ENCODE results near the gene LIPE. TPM values are rescaled to one million over a fixed set of nuclear protein-coding genes. Genes with fewer than 3 reads are reported as not detected.

Gene LIPE
- total RNA-seq, 1 donor = 3.0 TPM

DNA sequence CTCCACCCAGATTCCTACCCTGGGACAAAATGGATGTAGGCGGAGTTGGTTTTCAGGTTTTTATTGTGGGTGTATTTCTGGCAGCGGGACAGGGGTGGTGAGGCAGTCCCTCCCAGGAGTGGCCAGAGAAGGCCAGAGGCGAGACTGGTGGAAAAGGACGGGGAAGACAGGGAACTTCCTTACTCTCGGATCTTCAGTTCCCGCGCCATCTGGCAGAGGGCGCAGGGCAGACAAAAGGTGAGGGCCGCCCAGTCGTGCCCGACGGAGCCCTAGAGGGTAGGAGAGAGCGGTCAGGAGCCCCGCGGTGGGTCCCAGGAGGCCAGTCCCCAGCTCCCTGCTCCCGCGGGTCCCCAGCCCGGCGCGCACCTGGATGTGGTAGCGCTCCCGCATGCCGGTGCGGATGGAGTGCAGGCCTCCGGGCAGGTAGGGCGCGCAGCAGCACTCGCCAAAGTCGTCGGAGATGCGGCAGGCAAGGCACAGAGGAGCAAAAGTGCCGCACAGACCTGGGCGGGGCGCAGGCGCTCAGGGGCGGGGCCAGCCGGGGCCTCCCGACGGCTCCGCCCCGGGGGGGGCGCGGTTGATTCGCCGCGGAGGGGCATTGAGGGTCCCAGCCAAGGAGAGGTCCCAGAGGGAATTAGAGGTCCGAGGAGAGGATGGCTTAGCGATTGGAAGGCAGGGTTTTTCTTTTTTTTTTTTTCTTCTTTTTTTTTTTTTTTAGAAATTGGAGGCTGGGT is 40.0 kb downstream of the LIPE start:
- DNase-seq (ENCODE audit: low read depth) = peak; percentile 45
- H3K4me3 ChIP-seq (ENCODE audit: low read depth, low read length) = peak overlapping the region; percentile 53
- TF ChIP-seq, protein P1, sequence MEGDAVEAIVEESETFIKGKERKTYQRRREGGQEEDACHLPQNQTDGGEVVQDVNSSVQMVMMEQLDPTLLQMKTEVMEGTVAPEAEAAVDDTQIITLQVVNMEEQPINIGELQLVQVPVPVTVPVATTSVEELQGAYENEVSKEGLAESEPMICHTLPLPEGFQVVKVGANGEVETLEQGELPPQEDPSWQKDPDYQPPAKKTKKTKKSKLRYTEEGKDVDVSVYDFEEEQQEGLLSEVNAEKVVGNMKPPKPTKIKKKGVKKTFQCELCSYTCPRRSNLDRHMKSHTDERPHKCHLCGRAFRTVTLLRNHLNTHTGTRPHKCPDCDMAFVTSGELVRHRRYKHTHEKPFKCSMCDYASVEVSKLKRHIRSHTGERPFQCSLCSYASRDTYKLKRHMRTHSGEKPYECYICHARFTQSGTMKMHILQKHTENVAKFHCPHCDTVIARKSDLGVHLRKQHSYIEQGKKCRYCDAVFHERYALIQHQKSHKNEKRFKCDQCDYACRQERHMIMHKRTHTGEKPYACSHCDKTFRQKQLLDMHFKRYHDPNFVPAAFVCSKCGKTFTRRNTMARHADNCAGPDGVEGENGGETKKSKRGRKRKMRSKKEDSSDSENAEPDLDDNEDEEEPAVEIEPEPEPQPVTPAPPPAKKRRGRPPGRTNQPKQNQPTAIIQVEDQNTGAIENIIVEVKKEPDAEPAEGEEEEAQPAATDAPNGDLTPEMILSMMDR (IDR thresholded peaks at IDR 0.05; ENCODE audit: insufficient read depth, low read depth, low read length) = peak; percentile 53

DNA sequence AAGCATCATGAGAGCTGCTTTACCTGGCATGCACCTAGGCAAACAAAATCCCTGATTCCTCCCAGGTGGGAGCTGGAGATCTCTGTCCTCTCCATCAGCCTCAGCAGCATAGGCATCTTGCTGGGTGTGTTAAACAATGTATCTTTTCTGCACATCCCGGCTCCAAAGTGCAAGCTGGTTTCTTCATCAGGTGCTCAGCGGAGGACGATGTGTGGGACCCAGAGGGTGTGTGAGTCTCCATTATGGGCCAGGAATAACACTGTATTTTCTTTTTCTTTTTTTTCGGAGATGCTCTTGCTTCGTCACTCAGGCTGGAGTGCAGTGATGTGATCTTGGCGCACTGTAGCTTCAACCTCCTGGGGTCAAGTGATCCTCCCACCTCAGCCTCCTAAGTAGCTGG is 47.0 kb downstream of the LIPE start:
- H3K4me3 ChIP-seq (ENCODE audit: low read depth, low read length) = no peak overlapping the region
- DNase-seq (ENCODE audit: low read depth) = no peak
- TF ChIP-seq, protein P1 (IDR thresholded peaks at IDR 0.05; ENCODE audit: insufficient read depth, low read depth, low read length) = no peak

DNA sequence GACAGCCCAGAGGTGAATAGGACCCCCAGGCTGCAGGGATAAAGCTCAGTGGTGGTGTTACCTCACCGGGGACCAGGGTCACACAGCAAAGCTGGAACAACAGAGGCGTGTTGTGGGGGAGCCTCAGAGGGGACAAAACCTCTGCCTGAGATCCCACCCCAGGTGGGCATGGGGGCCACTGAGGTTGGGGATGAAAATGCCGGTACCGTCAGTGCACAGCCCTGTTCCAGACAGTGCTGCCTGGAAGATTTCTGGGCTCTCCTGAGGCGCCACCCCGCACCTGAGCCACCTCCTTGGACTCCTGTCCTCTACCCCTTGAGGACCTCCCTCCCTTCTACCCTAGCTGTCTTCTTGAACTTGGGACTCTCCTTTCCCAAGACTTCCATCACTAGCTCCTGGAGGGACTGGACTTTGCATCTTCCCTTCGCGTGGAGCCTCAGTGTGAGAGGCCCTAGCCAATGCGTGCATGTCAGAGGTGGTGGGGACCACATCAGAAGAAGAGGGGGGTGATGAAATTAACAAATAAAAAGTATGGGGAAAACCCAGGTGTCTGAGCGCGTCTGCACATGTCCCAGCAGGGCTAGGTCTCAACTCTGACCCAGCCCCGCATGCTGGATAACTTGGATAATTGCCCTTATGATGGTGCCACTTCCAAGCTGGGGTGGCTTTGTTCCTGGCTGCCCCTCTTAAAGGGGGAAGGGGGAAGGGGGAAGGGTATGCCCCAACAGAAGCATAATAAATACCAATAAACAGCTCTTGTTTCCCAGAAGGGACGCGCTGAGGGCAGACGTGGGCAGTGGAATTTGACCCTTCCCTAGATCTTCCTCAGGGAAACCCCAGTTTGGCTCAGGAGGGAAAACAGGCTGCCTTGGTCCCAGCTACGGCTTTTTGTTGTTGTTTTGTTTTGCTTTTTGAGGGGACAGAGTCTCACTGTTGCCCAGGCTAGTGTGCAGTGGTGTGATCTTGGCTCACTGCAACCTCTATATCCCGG is 48.7 kb downstream of the LIPE start:
- no peak overlapping the region for H3K4me3 ChIP-seq (ENCODE audit: low read depth, low read length)
- DNase-seq (ENCODE audit: low read depth) = no peak
- TF ChIP-seq, protein P1 (IDR thresholded peaks at IDR 0.05; ENCODE audit: insufficient read depth, low read depth, low read length) = no peak

DNA sequence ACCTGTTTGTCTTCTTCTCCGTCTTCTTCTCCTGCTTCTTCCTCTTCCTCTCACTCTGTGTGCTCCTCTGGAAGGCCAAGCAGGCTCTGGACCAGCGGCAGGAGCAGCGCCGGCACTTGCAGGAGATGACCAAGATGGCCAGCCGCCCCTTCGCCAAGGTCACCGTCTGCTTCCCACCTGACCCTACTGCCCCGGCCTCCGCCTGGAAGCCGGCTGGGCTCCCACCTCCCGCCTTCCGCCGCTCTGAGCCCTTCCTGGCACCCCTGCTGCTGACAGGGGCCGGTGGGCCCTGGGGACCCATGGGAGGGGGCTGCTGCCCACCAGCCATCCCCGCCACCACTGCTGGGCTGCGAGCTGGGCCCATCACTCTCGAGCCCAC is 51.0 kb downstream of the LIPE start:
- TF ChIP-seq, protein P1 (IDR thresholded peaks at IDR 0.05; ENCODE audit: insufficient read depth, low read depth, low read length) = no peak
- no peak overlapping the region for H3K4me3 ChIP-seq (ENCODE audit: low read depth, low read length)
- DNase-seq (ENCODE audit: low read depth) = no peak

DNA sequence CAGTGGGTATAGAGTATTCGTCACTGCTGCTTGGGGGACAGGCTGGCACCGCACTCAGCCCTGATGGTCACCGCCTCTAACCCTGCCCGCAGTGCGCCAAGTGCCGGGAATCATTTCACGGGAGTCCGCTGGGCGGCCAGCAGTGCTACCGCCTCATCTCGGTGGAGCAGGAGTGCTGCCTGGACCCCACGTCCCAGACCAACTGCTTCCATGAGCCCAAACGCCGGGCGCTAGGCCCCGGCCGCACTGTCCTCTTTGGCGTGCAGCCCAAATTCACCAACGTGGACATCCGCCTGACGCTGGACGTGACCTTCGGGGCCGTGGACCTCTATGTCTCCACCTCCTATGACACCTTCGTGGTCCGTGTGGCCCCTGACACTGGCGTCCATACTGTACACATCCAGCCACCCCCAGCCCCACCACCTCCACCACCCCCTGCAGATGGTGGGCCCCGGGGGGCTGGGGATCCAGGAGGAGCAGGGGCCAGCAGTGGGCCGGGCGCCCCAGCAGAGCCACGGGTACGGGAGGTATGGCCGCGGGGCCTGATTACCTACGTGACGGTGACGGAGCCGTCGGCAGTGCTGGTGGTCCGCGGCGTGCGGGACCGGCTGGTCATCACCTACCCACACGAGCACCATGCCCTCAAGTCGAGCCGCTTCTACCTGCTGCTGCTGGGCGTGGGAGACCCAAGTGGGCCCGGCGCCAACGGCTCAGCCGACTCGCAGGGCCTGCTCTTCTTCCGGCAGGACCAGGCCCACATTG is 51.6 kb downstream of the LIPE start:
- no peak overlapping the region for H3K4me3 ChIP-seq (ENCODE audit: low read depth, low read length)
- no peak for DNase-seq (ENCODE audit: low read depth)
- TF ChIP-seq, protein P1 (IDR thresholded peaks at IDR 0.05; ENCODE audit: insufficient read depth, low read depth, low read length) = no peak

DNA sequence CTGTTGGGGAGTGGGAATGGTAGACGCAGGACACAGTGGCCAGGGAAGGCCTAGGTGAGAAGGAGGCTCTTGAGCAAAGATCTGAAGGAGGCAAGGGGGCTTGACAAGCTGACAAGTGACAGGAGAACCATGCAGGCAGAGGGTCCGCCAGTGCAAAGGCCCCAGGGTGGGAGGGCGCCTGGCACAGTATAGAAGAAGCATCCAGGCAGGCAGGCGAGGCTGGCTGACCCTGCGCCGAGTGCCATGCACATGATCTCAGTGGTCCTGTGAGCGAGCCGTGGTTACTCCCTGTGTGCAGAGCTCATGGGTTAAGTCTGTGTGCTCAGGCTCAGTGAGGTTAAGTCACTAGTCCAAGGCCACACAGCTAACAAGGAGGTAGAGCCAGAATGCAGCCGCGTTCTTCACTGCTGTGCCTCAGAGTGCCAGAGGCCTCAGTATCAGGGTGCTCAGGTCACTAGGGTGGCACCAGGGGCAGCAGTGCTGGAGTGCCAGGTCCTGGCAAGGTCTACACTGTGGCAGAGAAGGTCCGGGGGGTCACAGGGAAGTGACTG is 52.3 kb downstream of the LIPE start:
- no peak for DNase-seq (ENCODE audit: low read depth)
- TF ChIP-seq, protein P1 (IDR thresholded peaks at IDR 0.05; ENCODE audit: insufficient read depth, low read depth, low read length) = no peak
- H3K4me3 ChIP-seq (ENCODE audit: low read depth, low read length) = no peak overlapping the region
